Measurements from ENCODE around the gene LEFTY2. TPM values are rescaled to one million over a fixed set of nuclear protein-coding genes. Genes with fewer than 3 reads are reported as not detected.

The LEFTY2 gene
- polyA plus RNA-seq, 1 of the 3 experiments (the other 2 are of a cell fraction): not detected

- TF ChIP-seq, protein P1, sequence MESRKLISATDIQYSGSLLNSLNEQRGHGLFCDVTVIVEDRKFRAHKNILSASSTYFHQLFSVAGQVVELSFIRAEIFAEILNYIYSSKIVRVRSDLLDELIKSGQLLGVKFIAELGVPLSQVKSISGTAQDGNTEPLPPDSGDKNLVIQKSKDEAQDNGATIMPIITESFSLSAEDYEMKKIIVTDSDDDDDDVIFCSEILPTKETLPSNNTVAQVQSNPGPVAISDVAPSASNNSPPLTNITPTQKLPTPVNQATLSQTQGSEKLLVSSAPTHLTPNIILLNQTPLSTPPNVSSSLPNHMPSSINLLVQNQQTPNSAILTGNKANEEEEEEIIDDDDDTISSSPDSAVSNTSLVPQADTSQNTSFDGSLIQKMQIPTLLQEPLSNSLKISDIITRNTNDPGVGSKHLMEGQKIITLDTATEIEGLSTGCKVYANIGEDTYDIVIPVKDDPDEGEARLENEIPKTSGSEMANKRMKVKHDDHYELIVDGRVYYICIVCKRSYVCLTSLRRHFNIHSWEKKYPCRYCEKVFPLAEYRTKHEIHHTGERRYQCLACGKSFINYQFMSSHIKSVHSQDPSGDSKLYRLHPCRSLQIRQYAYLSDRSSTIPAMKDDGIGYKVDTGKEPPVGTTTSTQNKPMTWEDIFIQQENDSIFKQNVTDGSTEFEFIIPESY (IDR thresholded peaks at IDR 0.05; ENCODE audit: borderline replicate concordance, low read depth): no peak
Measured at GRCh38 chr1:225928186-225929175, 12.5 kb downstream of the LEFTY2 start (continued).

- no peaks in the 10 kb centered on the region for H3K27me3 ChIP-seq (ENCODE audit: insufficient read depth)
- peaks cover 11 to 23% of the 10 kb centered on the region in 2 experiments; a peak in 3 of 4 replicates for H3K4me1 ChIP-seq (ENCODE audit: control insufficient read depth in 1 of 2, insufficient read depth in 2 of 2, low read depth in 1 of 2, low read length in 1 of 2)
- H3K4me3 ChIP-seq (ENCODE audit: low read depth in 2 of 2, low read length in 1 of 2): no peak overlapping the region
- H3K27ac ChIP-seq (ENCODE audit: low read depth in 2 of 2, low read length in 1 of 2): no peak overlapping the region
- H4K20me1 ChIP-seq (ENCODE audit: insufficient read depth): no peaks in the 10 kb centered on the region
- TF ChIP-seq NFIC (IDR thresholded peaks at IDR 0.05; ENCODE audit: borderline replicate concordance) (no peak), TCF12 (IDR thresholded peaks at IDR 0.05) (no peak), RCOR1 (IDR thresholded peaks at IDR 0.05; ENCODE audit: low read length) (no peak), SMC3 (IDR thresholded peaks at IDR 0.05; ENCODE audit: low read depth, low read length) (no peak), SIN3A (IDR thresholded peaks at IDR 0.05; ENCODE audit: borderline replicate concordance, low read depth, low read length) (no peak)
- TF ChIP-seq, protein P2, sequence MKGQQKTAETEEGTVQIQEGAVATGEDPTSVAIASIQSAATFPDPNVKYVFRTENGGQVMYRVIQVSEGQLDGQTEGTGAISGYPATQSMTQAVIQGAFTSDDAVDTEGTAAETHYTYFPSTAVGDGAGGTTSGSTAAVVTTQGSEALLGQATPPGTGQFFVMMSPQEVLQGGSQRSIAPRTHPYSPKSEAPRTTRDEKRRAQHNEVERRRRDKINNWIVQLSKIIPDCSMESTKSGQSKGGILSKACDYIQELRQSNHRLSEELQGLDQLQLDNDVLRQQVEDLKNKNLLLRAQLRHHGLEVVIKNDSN (IDR thresholded peaks at IDR 0.05; ENCODE audit: borderline replicate concordance, low read depth): no peak
- TF ChIP-seq, protein P3, sequence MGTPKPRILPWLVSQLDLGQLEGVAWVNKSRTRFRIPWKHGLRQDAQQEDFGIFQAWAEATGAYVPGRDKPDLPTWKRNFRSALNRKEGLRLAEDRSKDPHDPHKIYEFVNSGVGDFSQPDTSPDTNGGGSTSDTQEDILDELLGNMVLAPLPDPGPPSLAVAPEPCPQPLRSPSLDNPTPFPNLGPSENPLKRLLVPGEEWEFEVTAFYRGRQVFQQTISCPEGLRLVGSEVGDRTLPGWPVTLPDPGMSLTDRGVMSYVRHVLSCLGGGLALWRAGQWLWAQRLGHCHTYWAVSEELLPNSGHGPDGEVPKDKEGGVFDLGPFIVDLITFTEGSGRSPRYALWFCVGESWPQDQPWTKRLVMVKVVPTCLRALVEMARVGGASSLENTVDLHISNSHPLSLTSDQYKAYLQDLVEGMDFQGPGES (IDR thresholded peaks at IDR 0.05; ENCODE audit: low read depth, low read length): no peak
- WGBS (ENCODE audit: low lambda C conversion rate): 86% methylated on average over 3 of the region's 3 CpGs
- H3K9me2 ChIP-seq: no peaks in the 10 kb centered on the region
- peaks cover 0 to 7% of the 10 kb centered on the region in 2 experiments for H3K36me3 ChIP-seq (replicated peaks in 1 of 2; ENCODE audit: control insufficient read depth in 1 of 2, insufficient read depth in 2 of 2, low read length in 1 of 2)
- no peak for DNase-seq
- no peak overlapping the region for H3K9ac ChIP-seq
- peaks cover 20% of the 10 kb centered on the region for H3K79me2 ChIP-seq (ENCODE audit: insufficient read depth)
- no peak overlapping the region; the same call in 1 of the 2 replicates for H2AFZ ChIP-seq (ENCODE audit: low read depth)
- H3K9me3 ChIP-seq: no peaks in the 10 kb centered on the region
- H3F3A ChIP-seq (replicated peaks; ENCODE audit: insufficient read depth): peaks cover 9% of the 10 kb centered on the region
- POLR2A ChIA-PET: interaction anchor here (1.0 kb wide), 1 partner anchor 148 kb away, joined by 4 read pairs; no protein-coding TSS in a partner anchor
- H3K4me2 ChIP-seq: no peak overlapping the region
- CTCF ChIA-PET: interaction anchor here (1.1 to 1.3 kb wide), 2 partner anchors 16 to 452 kb away, joined by 4 to 5 read pairs; no protein-coding TSS in a partner anchor
Measured at GRCh38 chr1:225926551-225927113, 14.4 kb downstream of the LEFTY2 start.

Data from SK-N-SH (cell line).